ENCODE measurements around the gene PET117.

DNA sequence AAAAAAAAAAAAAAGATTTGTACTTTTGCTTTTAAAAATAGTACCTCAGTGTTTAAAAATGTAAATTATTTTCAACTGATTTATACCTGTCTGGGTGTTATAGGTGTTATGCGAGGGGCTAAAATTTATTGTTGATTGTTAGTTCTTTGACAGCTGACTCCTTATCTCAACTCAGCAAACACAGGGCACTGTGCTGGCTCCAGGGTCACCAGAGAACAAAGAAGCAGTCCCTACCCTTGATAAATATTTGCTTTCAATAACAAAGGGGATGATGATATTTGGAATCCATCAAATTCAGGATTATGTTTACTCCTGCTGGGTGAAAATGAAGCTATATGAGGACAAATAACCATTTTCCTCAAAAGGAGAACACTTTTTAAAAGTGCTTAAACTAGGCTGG lies 34.2 kb upstream of the PET117 start:
- TF ChIP-seq, protein P1, sequence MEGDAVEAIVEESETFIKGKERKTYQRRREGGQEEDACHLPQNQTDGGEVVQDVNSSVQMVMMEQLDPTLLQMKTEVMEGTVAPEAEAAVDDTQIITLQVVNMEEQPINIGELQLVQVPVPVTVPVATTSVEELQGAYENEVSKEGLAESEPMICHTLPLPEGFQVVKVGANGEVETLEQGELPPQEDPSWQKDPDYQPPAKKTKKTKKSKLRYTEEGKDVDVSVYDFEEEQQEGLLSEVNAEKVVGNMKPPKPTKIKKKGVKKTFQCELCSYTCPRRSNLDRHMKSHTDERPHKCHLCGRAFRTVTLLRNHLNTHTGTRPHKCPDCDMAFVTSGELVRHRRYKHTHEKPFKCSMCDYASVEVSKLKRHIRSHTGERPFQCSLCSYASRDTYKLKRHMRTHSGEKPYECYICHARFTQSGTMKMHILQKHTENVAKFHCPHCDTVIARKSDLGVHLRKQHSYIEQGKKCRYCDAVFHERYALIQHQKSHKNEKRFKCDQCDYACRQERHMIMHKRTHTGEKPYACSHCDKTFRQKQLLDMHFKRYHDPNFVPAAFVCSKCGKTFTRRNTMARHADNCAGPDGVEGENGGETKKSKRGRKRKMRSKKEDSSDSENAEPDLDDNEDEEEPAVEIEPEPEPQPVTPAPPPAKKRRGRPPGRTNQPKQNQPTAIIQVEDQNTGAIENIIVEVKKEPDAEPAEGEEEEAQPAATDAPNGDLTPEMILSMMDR (IDR thresholded peaks at IDR 0.05; ENCODE audit: borderline replicate concordance, extremely low read depth, low read length, poor library complexity, severe bottlenecking) = no peak
- TF ChIP-seq EZH2 (IDR thresholded peaks at IDR 0.05; ENCODE audit: borderline replicate concordance, low read depth, low read length, severe bottlenecking) = no peak
